HG03280 (cell line): ENCODE results near the gene MGRN1.
A peak's percentile ranks its signal among the peaks of the same experiment; 100 is the strongest.

Experiments used
- ATAC-seq: cut with Tn5 transposase; IDR thresholded peaks from one replicate; pipeline ENCODE4 v1.9.1; 2021; ENCODE audit warnings: mild to moderate bottlenecking, moderate library complexity; ENCODE audit not compliant: unreplicated experiment

Gene MGRN1

GRCh38 chr16:4603624-4604170, 20.9 kb upstream of the MGRN1 start:
- ATAC-seq: no peak

GRCh38 chr16:4604401-4604800, 20.2 kb upstream of the MGRN1 start:
- ATAC-seq: no peak

DNA sequence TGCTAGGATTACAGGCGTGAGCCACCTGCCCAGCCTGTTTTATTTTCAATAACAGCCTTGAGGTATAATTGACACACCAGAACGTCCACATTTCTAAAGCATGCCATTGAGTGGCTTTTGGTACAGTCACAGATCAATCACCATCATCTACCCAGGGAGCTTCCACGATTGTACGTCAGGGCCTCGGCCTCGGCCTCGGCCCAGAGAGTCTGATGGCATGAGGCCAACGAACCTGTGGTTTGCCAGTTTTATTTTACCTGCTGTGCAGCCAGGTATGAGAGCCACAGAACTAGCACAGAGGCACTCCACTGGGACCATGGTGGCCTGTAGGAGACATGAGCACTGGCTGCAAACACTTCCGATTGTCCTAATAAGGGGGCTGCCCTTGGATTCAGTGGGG, 18.3 kb upstream of the MGRN1 start:
- ATAC-seq: no peak

DNA sequence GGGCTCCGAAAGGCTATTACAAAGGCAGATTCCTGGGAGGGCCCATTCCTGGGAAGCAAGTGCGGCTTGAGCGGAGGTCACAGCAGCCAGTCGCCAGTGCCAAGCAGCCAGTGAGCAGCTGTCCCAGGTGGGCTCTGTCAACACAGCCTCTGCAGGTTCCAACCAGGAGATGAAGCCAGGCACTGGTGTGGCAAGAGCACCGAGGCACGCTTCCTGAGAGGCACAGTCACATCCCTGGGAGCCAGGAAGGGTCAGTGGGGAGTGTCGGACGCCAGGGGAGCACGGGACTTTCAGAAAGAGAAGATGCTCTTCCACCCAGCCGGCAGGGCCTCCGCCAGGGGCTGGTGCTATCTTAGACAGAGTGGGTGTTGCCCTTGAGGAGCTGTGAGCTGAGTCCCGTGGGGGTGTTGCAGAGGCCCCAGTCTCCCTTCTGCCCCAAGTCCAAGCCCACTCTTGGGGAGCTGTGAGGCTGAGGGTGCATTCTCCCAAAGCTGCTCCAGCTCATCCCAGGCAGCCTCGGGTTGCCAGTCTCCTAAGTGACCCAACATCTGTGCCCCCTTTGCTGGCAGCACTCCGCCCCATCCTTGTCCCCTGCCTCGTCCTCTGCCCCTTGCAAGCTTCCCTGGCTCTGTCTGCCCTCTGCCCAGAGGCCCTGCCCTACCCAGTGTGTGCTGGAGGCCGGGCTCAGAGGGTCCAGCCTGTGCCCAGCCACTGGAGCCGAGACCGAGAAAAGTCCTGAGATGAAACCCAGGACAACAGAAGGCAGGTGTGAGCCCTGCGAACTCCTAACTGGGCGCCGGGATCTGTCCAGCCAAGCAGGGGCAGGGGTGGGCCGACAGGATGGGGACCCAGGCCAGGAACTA, 16.6 kb upstream of the MGRN1 start:
- no peak for ATAC-seq

- ATAC-seq: no peak
Observed at GRCh38 chr16:4608704-4608980, 16.0 kb upstream of the MGRN1 start.

DNA sequence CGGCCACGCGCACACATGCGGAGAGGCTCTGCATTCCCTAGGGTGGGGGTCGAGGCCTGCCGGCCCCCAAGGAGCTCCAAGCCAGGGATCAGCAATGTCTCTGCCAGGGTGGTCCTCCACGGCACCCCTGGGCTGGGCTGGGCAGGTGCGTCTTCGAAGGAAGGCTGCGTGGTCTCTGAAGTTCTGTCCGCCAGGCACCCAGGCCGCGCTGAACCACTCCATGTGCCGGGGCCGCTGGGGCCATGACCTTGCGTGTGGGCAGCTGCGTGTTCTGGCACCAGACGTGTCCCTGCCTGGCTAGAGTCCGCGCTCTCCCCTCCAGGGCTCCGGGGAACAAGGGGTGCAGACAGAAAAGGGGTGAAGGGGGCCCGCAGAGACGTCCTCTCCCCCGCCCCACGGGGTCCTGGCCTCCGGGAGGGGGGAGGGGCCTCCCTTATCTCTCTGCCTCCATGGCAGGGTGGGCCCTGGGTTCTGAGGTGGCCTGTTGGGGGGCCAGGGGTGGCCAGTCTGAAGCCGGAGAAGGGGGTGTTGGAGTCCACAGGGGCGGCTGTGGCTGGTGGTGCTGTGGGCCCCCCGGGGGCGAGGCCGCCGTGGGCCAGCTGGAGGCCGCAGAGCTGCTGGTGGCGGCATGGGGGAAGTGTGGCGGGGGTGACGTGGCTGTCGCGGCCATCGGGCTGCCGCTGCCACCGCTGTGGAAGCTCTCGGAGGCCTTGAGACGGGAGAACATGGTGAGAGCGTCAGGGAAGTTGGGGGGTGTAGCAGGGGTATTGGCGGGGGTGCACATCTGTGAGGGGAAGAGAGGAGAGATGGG, 15.2 kb upstream of the MGRN1 start:
- ATAC-seq: no peak

DNA sequence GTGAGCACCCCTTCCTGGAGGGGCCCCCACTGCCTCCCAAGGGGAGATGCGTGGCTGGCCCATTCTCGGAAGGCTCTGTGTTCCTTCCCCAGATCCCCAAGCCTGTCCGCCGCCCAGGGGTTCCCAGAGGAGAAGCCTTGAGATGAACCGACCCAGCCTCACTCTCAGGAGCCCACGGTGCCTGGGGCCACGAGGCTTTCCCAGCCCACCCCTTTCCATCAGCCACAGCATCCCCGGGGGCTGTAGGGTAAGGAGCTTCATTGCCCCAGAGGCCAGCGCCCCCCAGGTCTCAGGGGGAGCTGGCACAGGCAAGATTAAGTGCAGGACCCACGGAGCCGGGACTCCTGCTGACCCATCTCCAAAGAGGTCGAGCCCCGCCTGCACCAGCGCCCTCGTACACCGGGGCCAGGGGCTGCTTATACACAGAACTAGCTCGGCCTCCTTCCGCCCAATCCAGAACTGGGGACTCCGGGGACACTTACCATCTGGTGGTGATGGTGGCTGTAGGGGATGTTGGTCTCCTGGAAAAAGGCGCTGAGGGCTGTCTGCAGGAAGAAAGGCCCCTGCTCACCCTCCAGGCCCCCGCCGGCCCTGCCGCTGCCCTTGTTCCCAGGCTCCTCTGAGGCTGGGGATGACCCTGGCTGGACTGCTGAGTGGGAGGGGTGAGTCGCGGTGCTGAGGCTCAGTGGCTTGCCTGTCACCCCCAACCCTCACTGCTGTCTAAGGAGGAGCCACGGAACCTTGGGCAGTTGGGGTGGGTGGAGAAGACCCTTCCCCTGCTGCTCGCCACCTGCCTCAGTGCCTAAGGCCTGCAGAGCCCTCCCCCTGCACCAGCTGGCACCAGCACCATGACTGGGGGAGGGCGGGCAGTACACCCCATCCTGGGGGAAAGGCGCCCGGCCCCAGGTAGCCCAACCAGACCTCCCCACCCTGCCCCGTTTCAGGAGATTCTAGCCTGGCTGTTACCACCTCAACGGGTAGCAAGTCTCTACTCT, 14.3 kb upstream of the MGRN1 start:
- ATAC-seq: no peak

DNA sequence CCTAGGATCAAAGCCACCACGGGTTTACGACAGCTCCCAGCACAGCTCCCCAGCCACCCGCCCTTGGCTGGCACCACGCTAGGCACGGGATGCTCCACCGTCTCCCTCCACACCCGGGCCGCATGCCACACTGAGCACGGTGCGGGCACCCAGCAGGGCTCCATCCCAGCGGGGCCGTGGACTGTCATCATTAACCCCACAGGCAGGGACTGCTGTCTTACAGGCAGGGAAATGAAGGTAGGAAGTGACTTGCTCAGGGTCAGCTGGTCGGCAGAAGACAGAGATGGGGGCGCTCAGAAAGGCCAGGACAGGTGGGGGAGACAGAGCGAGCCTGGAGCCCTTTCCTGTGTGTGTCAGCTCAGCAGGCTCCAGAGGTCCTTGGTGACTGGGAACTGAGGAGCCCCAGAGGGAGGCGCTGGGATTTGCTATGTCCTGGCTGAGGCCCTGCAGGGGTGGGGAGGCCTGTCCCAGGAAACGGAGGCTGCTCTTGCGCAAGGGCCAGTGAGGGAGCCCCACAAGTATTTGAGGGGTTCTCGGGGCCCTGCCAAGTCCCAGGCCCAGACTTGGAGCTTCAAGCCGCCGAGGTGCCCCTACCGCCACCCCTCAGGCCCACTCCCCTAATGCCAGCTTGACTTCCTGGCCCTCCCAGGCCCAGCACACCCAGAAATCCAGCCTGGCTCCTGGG, 13.1 kb upstream of the MGRN1 start:
- ATAC-seq: no peak

GRCh38 chr16:4612474-4612931, 12.1 kb upstream of the MGRN1 start:
- ATAC-seq: no peak

GRCh38 chr16:4612977-4613635, 11.5 kb upstream of the MGRN1 start:
- ATAC-seq: no peak

- no peak for ATAC-seq
Observed at GRCh38 chr16:4613636-4614570, 10.7 kb upstream of the MGRN1 start.

- peak; percentile 57 for ATAC-seq
Observed at GRCh38 chr16:4614571-4615383, 9.8 kb upstream of the MGRN1 start, which contains the start of gene UBALD1. UBALD1 (minus strand) TSS chr16:4614888; CDS start chr16:4614797, 91 bp downstream.

GRCh38 chr16:4615384-4616046, 9.1 kb upstream of the MGRN1 start:
- ATAC-seq: no peak

DNA sequence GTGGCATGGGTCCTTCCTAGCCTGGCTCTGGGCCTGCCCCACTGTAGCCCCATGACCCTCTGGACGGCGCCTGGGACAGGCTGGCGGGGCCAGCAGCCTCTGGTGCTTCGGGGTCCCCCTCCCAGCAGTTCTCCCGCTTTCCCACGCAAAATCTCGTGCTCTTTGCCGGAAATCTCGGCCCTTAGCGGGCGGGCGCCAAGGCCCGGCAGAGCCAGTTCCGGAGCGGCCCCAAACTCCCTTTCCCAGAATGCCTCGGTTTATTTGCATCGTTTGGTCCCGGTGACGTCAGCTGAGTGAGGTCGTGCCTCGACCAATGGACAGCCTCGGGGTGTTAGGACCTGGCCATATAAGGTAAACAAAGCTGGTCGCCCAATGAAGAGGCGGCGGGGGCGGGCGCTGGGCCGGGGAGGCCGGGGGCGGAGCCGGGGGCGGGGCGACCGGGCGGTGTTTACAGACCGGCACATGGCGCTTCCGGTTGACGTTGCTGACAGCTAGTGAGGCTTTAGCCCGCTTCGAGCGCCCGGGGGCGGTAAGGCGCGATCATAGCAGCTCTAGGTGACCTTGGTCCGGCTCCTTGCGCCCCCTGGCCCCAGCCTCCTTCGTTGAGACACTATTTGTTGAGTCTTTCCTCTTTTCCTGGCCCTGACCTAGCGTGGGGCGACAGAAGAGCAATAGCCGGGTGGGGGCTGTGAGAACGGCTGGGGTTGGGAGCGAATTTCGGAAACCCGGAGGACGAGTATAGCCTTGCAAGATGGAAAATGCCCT, 8.4 kb upstream of the MGRN1 start:
- ATAC-seq: peak; percentile 75

DNA sequence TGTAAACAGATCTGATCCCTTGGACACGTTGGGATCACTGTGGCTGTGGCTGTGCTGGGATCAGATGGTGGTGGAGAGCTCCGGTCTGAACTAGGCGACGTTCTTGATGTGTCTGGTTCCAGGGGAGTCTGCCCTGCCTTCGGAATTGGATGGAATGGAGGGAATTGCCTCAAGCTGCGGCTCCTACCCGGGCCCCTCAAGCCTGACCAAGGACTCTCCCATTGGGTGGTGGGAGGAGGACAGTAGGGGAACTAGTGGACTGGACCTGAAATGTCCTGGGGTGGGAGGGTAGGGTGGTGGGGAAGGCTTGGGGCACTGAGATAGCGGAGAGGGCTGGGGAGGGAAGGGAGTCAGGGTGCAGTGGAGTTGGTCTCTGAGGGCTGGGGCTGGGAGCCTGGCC, 6.7 kb upstream of the MGRN1 start:
- ATAC-seq: no peak
